Panc1 (cell line): ENCODE measurements around the gene SEMA6A.

Experiments
- POLR2AphosphoS5 ChIP-seq: IDR thresholded peaks from 2 replicates; pipeline ENCODE4 v1.6.1; 2012; ENCODE audit warnings: mild to moderate bottlenecking, low read depth, low read length, moderate library complexity
- TF ChIP-seq, protein P1 (sequence below): fragments of 450-650 bp; IDR thresholded peaks from 2 replicates; pipeline ENCODE4 v1.5.1; 2017; ENCODE audit warnings: mild to moderate bottlenecking

- TF ChIP-seq, protein P1, sequence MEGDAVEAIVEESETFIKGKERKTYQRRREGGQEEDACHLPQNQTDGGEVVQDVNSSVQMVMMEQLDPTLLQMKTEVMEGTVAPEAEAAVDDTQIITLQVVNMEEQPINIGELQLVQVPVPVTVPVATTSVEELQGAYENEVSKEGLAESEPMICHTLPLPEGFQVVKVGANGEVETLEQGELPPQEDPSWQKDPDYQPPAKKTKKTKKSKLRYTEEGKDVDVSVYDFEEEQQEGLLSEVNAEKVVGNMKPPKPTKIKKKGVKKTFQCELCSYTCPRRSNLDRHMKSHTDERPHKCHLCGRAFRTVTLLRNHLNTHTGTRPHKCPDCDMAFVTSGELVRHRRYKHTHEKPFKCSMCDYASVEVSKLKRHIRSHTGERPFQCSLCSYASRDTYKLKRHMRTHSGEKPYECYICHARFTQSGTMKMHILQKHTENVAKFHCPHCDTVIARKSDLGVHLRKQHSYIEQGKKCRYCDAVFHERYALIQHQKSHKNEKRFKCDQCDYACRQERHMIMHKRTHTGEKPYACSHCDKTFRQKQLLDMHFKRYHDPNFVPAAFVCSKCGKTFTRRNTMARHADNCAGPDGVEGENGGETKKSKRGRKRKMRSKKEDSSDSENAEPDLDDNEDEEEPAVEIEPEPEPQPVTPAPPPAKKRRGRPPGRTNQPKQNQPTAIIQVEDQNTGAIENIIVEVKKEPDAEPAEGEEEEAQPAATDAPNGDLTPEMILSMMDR: no peak
- no peak for TF ChIP-seq POLR2AphosphoS5
Observed at GRCh38 chr5:116604805-116605204, 30.2 kb upstream of the SEMA6A start.
